ENCODE measurements around the gene ARHGAP31.

The ARHGAP31 gene

GRCh38 chr3:119428538-119428937 is 134.4 kb downstream of the ARHGAP31 start:
- Histone ChIP-seq H3K9me3 (ENCODE audit: control insufficient read depth, insufficient read depth, low read length) (peaks cover 13% of the 10 kb centered on the region), H3K79me2 (ENCODE audit: control insufficient read depth, low read length) (no peaks in the 10 kb centered on the region), H3K9me2 (replicated peaks; ENCODE audit: control insufficient read depth, low read length) (no peaks in the 10 kb centered on the region), H3K27ac (ENCODE audit: low read depth, low read length) (no peak overlapping the region), H3K4me2 (ENCODE audit: low read length) (no peak overlapping the region), H3K27me3 (ENCODE audit: control insufficient read depth, low read length) (0 out of 2 replicates have a peak, but pooled peaks cover 2% of the 10 kb centered on the region), H4K20me1 (ENCODE audit: control insufficient read depth, insufficient read depth, low read depth, low read length) (no peaks in the 10 kb centered on the region), H3K36me3 (ENCODE audit: control insufficient read depth, low read length) (peaks cover 39% of the 10 kb centered on the region), H3K4me1 (ENCODE audit: control insufficient read depth, low read length) (no peaks in the 10 kb centered on the region), H3F3A (ENCODE audit: control insufficient read depth, insufficient read depth) (no peaks in the 10 kb centered on the region), H3K4me3 (ENCODE audit: low read length) (no peak overlapping the region)
- TF ChIP-seq CTCF (IDR thresholded peaks at IDR 0.05; ENCODE audit: low read depth, low read length, poor library complexity, severe bottlenecking): peak; percentile 34
- no peak for TF ChIP-seq EZH2phosphoT487 (IDR thresholded peaks at IDR 0.05; ENCODE audit: borderline replicate concordance, low read length)

- Histone ChIP-seq H3K4me2 (ENCODE audit: low read length) (no peak overlapping the region), H3F3A (ENCODE audit: control insufficient read depth, insufficient read depth) (no peaks in the 10 kb centered on the region), H3K27me3 (ENCODE audit: control insufficient read depth, low read length) (no peaks in the 10 kb centered on the region), H3K79me2 (ENCODE audit: control insufficient read depth, low read length) (no peaks in the 10 kb centered on the region), H3K4me3 (ENCODE audit: low read length) (no peak overlapping the region), H3K9me2 (replicated peaks; ENCODE audit: control insufficient read depth, low read length) (no peaks in the 10 kb centered on the region), H4K20me1 (ENCODE audit: control insufficient read depth, insufficient read depth, low read depth, low read length) (no peaks in the 10 kb centered on the region), H3K36me3 (ENCODE audit: control insufficient read depth, low read length) (peaks cover 86% of the 10 kb centered on the region), H3K9me3 (ENCODE audit: control insufficient read depth, insufficient read depth, low read length) (no peaks in the 10 kb centered on the region), H3K4me1 (ENCODE audit: control insufficient read depth, low read length) (no peaks in the 10 kb centered on the region), H3K27ac (ENCODE audit: low read depth, low read length) (no peak overlapping the region)
- TF ChIP-seq EZH2phosphoT487 (IDR thresholded peaks at IDR 0.05; ENCODE audit: borderline replicate concordance, low read length) (no peak), CTCF (IDR thresholded peaks at IDR 0.05; ENCODE audit: low read depth, low read length, poor library complexity, severe bottlenecking) (no peak)
Observed at GRCh38 chr3:119433613-119434325, 139.6 kb downstream of the ARHGAP31 start.

- no peaks in the 10 kb centered on the region for H3K27me3 ChIP-seq (ENCODE audit: control insufficient read depth, low read length)
- H3K27ac ChIP-seq (ENCODE audit: low read depth, low read length): no peak overlapping the region
- no peaks in the 10 kb centered on the region for H3K4me1 ChIP-seq (ENCODE audit: control insufficient read depth, low read length)
- no peaks in the 10 kb centered on the region for H4K20me1 ChIP-seq (ENCODE audit: control insufficient read depth, insufficient read depth, low read depth, low read length)
- H3K4me2 ChIP-seq (ENCODE audit: low read length): no peak overlapping the region
- H3K9me3 ChIP-seq (ENCODE audit: control insufficient read depth, insufficient read depth, low read length): no peaks in the 10 kb centered on the region
- TF ChIP-seq CTCF (IDR thresholded peaks at IDR 0.05; ENCODE audit: low read depth, low read length, poor library complexity, severe bottlenecking) (no peak), EZH2phosphoT487 (IDR thresholded peaks at IDR 0.05; ENCODE audit: borderline replicate concordance, low read length) (no peak)
- H3K36me3 ChIP-seq (ENCODE audit: control insufficient read depth, low read length): peaks cover 80% of the 10 kb centered on the region
- no peaks in the 10 kb centered on the region for H3K9me2 ChIP-seq (replicated peaks; ENCODE audit: control insufficient read depth, low read length)
- H3K79me2 ChIP-seq (ENCODE audit: control insufficient read depth, low read length): no peaks in the 10 kb centered on the region
- H3K4me3 ChIP-seq (ENCODE audit: low read length): no peak overlapping the region
- no peaks in the 10 kb centered on the region for H3F3A ChIP-seq (ENCODE audit: control insufficient read depth, insufficient read depth)
Observed at GRCh38 chr3:119434703-119435102, 140.5 kb downstream of the ARHGAP31 start.
